ENCODE measurements around the gene RNF213.

DNA sequence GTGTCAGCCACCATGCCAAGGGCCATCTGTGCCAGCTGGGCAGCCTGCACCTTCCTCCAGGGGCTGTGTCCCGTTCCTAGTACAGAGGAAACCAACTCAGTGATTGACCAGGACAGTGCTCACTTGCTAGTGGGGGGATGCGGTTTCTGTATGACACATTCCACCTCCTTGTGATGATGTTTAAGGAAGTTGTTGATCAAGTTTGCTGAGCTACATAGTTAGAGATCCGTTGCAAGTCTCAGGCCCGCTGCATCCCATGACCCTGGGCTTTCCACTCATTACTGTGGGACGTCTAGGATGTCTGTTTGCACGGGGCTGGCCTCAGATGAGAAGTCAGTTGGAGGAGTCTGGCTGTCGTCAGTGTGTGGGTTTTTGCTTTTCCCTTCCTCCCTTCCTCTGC, 33.6 kb downstream of the RNF213 start:
- TF ChIP-seq, protein P1, sequence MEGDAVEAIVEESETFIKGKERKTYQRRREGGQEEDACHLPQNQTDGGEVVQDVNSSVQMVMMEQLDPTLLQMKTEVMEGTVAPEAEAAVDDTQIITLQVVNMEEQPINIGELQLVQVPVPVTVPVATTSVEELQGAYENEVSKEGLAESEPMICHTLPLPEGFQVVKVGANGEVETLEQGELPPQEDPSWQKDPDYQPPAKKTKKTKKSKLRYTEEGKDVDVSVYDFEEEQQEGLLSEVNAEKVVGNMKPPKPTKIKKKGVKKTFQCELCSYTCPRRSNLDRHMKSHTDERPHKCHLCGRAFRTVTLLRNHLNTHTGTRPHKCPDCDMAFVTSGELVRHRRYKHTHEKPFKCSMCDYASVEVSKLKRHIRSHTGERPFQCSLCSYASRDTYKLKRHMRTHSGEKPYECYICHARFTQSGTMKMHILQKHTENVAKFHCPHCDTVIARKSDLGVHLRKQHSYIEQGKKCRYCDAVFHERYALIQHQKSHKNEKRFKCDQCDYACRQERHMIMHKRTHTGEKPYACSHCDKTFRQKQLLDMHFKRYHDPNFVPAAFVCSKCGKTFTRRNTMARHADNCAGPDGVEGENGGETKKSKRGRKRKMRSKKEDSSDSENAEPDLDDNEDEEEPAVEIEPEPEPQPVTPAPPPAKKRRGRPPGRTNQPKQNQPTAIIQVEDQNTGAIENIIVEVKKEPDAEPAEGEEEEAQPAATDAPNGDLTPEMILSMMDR (IDR thresholded peaks at IDR 0.05; ENCODE audit: insufficient read depth, low read length, poor library complexity, severe bottlenecking), result no peak
- no peak for TF ChIP-seq EZH2phosphoT487 (conservative IDR thresholded peaks at IDR 0.05; ENCODE audit: low read length)

Measured in SU-DHL-6 (cell line).